Activated CD4-positive, alpha-beta T cell treated with anti-CD3 and anti-CD28 coated beads, Interleukin-2, amount 50 U/mL, for 48 hours (primary cell): Measurements from ENCODE around the gene TSPAN33.
"Not testable (repeated sequence)": the region's sequence is repeated elsewhere in the genome, so short reads cannot be mapped to it uniquely, and the experiment has no call there.

Experiments
- DNase-seq, 2 experiments: peaks; one replicate each; pipeline ENCODE4 v3.0.0-alpha.2; 2020

TSPAN33 gene

DNA sequence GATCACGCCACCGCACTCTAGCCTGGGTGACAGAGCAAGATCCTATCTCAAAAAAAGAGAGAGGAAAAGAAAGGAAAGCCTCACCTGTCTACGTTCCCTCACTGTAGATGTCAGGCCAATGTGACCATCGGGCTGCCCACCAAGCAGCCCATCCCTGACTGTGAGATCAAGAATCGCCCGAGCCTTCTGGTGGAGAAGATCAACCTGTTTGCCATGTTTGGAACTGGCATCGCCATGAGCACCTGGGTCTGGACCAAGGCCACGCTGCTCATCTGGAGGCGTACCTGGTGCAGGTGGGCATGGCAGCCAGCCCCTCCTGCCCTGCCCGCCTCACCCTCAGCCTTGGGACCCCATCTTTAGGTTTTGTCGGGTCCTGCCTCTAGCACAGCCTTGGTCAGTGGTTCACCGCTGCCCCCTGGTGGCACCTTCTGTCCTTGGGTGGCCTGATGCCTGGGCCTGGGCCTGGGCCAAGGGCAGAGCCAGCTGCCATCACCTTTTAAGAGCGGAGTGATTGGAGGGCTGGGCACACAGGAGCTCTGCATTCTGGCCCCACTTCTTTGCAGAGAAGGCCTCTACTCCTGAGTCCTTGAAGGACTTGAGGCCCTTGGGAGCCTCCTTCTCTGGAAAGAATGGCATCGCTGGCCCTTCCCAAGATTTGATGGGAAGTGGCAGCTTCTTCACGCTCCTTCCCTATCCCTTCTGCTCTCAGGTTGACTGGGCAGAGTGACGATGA, 65.9 kb downstream of the TSPAN33 start:
- DNase-seq, result peak; percentile 82 to 86

DNA sequence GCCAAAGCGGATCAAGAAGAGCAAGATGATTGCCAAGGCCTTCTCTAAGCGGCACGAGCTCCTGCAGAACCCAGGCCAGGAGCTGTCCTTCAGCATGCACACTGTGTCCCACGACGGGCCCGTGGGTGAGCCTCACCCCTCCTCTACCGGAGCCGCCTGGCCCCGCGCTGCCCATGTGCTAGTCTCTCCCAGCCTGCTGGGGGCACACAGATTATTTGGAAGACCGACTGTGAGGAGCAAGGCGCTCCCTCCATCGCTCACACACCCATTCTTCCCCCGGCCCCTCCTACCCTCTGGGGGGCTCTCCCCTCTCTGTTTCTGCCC, 66.4 kb downstream of the TSPAN33 start:
- DNase-seq, result no peak

DNA sequence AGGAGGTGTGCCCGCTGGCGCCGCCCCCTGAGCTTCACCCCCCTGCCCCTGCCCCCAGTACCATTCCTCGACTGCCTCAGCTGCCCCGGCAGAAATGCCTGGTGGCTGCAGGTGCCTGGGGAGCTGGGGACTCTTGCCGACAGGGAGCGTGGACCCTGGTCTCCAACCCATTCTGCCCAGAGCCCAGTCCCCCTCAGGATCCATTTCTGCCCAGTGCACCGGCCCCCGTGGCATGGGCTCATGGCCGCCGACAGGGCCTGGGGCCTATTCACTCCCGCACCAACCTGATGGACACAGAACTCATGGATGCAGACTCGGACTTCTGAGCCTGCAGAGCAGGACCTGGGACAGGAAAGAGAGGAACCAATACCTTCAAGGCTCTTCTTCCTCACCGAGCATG, 67.6 kb downstream of the TSPAN33 start:
- no peak for DNase-seq

DNA sequence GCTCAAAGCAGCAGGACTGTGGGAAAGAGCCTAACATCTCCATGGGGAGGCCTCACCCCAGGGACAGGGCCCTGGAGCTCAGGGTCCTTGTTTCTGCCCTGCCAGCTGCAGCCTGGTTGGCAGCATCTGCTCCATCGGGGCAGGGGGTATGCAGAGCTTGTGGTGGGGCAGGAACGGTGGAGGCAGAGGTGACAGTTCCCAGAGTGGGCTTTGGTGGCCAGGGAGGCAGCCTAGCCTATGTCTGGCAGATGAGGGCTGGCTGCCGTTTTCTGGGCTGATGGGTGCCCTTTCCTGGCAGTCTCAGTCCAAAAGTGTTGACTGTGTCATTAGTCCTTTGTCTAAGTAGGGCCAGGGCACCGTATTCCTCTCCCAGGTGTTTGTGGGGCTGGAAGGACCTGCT, 68.1 kb downstream of the TSPAN33 start:
- no peak for DNase-seq

DNA sequence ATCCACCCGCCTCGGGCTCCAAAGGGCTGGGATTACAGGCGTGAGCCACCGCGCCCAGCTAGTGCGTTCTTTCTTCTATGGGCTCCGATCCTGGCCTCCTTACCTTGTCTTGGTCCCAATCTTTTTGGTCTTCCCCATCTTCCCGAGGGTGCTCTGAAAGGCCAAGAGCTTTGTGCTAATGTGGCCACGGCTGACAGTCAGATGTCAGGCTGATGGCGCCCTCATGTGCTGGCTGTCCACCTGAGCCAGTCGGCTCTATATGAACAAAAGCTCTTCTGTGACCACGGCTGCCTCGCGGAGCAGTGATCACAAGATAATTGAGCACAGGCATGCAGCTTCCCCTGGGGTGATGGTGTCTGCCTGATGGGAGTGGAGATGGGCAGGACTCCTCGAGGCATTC, 69.3 kb downstream of the TSPAN33 start:
- DNase-seq, result no peak

DNA sequence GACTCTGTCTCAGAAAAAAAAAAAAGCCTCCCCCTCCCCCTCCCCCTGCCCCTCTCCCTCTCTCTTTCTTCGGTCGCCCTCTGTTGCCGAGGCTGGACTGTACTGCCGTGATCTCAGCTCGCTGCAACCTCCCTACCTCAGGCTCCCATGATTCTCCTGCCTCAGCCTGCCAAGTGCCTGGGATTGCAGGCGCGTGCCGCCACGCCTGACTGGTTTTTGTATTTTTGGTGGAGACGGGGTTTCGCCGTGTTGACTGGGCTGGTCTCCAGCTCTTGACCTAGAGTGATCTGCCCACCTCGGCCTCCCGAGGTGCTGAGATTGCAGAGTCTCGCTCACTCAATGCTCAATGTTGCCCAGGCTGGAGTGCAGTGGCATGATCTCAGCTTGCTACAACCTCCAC, 71.2 kb downstream of the TSPAN33 start:
- DNase-seq, result not testable (repeated sequence)

DNA sequence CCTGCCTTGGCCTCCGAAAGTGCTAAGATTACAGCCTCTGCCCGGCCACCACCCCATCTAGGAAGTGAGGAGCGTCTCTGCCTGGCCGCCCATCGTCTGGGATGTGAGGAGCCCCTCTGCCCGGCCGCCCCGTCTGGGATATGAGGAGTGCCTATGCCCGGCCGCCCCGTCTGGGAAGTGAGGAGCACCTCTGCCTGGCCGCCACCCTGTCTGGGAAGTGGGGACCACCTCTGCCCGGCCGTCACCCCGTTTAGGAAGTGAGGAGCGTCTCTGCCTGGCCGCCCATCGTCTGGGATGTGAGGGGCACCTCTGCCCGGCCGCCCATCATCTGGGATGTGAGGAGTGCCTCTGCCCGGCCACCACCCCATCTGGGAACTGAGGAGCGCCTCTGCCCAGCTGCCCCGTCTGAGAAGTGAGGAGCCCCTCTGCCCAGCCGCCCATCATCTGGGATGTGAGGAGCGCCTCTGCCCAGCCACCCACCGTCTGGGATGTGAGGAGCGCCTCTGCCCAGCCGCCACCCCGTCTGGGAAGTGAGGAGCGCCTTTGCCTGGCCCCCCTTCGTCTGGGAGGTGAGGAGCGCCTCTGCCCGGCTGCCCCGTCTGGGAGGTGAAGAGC, 71.7 kb downstream of the TSPAN33 start:
- DNase-seq, result not testable (repeated sequence)

DNA sequence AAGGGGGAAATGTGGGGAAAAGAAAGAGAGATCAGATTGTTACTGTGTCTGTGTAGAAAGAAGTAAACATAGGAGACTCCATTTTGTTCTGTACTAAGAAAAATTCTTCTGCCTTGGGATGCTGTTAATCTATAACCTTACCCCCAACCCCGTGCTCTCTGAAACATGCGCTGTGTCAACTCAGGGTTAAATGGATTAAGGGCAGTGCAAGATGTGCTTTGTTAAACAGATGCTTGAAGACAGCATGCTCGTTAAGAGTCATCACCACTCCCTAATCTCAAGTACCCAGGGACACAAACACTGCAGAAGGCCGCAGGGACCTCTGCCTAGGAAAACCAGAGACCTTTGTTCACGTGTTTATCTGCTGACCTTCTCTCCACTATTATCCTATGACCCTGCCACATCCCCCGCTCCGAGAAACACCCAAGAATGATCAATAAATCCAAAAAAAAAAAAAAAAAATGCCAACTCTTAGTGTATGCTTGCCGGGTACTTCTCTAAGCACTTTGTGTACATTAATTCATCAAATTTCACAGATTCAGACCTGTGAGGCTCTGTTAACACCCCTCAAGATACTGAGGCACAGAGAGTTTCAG, 72.4 kb downstream of the TSPAN33 start:
- not testable (repeated sequence) for DNase-seq

DNA sequence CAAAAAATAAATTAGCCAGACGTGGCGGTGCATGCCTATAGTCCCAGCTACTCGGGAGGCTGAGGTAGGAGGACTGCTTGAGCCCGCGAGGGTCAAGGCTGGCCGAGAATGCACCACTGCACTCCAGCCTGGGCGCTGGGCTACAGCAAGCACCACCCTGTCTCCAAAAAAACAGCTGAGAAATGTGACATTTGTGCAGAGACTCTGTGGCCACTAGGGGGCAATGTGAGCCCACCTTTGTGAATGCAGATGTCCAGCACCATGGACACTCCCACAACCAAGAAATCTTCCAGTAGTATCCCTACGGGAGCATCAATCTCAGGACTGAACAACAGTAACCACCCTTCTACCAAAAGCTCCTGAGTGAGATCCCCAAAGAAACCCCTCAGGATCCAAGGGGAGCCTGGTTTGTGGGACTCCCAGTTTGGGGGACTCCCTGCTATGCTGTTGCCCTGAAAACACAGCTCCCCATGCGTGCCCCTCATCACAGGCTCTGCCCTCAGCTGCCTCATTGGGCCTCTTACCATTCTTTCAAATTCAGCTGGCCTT, 74.1 kb downstream of the TSPAN33 start:
- DNase-seq, result peak; percentile 81 to 86

DNA sequence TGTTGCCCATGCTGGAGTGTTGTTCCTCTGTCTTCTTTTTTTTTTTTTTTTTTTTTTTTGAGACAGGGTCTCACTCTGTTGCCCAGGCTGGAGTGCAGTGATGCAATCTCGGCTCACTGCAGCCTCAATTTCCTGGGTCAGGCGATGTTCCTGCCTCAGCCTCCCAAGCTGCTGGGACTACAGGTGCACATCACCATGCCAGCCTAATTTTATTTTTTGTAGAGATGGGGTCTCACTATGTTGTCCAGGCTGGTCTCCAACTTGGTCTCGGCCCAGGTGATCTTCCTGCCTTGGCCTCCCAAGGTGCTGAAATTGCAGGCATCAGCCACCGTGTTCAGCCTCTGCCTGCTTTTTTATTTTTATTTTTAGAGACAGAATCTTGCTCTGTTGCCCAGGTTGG, 74.7 kb downstream of the TSPAN33 start:
- not testable (repeated sequence) for DNase-seq
